ENCODE data around the gene SLC30A4. TPM values are rescaled to one million over a fixed set of nuclear protein-coding genes. Genes with fewer than 3 reads are reported as not detected.

Gene SLC30A4
- total RNA-seq, 1 donor from 2014 or later: 3.9 TPM

DNA sequence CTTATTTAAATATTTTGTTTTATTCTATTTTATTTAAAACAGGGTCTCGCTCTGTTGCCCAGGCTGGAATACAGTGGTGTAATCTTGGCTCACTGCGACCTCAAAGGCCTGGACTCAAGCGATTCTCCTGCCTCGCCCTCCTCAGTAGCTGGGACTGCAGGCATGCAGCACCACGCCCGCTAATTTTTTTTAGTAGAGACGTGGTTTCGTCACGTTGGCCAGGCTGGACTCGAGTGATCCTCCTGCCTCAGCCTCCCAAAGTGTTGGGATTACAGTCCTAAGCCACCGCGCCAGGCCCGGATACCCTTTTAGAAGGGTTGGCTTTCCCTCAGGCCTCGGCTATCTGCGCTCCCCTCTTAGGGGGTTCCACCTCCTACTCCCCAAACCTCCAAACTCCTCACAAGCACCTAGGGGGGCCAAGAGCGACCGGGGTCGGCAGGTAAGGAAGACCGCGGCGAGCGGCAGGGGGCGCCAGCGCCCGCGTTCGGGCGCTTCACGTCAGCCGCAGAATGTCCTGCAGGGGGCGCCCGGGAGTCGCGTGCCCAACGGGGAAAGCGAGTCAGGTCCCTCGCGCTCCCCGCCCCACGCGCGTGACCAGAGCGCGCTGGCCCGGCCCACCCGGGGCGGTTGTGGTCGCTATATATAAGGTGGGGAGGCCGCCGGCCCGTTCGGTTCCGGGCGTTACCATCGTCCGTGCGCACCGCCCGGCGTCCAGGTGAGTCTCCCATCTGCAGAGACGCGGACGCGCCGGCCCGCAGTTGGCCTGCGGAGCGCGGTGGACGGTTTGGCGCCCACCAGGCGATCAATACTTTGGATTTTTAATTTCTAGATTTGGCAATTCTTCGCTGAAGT, 92.4 kb downstream of the SLC30A4 start:
- Mint-ChIP-seq H3K27me3 (peaks cover 2% of the 10 kb centered on the region), H3K4me1 (peaks cover 4% of the 10 kb centered on the region), H3K4me3 (peak overlapping the region; percentile 35), H3K9me3 (no peaks in the 10 kb centered on the region), H3K36me3 (ENCODE audit: low read depth) (no peaks in the 10 kb centered on the region), H3K27ac (no peak overlapping the region)
- intact Hi-C loops (cut with micrococcal nuclease): loop anchor here (1.0 kb wide), 2 partner anchors 27 to 184 kb away; no protein-coding TSS in a partner anchor
- DNase-seq: peak; percentile 87
- ATAC-seq (ENCODE audit: low read depth): peak; percentile 94
- TF ChIP-seq, protein P1, sequence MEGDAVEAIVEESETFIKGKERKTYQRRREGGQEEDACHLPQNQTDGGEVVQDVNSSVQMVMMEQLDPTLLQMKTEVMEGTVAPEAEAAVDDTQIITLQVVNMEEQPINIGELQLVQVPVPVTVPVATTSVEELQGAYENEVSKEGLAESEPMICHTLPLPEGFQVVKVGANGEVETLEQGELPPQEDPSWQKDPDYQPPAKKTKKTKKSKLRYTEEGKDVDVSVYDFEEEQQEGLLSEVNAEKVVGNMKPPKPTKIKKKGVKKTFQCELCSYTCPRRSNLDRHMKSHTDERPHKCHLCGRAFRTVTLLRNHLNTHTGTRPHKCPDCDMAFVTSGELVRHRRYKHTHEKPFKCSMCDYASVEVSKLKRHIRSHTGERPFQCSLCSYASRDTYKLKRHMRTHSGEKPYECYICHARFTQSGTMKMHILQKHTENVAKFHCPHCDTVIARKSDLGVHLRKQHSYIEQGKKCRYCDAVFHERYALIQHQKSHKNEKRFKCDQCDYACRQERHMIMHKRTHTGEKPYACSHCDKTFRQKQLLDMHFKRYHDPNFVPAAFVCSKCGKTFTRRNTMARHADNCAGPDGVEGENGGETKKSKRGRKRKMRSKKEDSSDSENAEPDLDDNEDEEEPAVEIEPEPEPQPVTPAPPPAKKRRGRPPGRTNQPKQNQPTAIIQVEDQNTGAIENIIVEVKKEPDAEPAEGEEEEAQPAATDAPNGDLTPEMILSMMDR (IDR thresholded peaks at IDR 0.05): peak; percentile 98
- CTCF ChIA-PET: interaction anchor here (0.6 to 3.4 kb wide), 18 partner anchors 9 to 898 kb away, joined by 3 to 79 read pairs (median 5); partner anchors contain the start of gene BLOC1S6
- POLR2A ChIA-PET: no interaction called here

Other genes with a start within 250 kb of the SLC30A4 start
- gene GATM, start 144.2 kb downstream of the SLC30A4 start, total RNA-seq: 12.6 and 15.7 TPM in 2 replicates
- gene BLOC1S6, start 64.6 kb upstream of the SLC30A4 start, total RNA-seq: 39.4 and 41.2 TPM in 2 replicates
- gene SQOR, start 112.3 kb upstream of the SLC30A4 start, total RNA-seq: 39.2 and 44.9 TPM in 2 replicates

Data from activated B cell treated with CpG ODN at 0.5 μM for 24 hours (primary cell).